AG04449 (cell line): ENCODE measurements around the gene TMEM218.

Experiments used
- CTCF ChIA-PET: fragments of 350-600 bp; formaldehyde crosslinking; extraction: SDS; loops from one replicate; lab custom pipeline; 2021; ENCODE audit warnings: antibody characterized with exemption; lab: Yijun Ruan, JAX
- POLR2A ChIA-PET: fragments of 400-600, 350-600 bp; formaldehyde crosslinking; extraction: SDS; loops from one replicate; lab custom pipeline; 2020; ENCODE audit warnings: antibody characterized with exemption, inconsistent platforms; lab: Yijun Ruan, JAX
- DNase-seq: peaks from one replicate; pipeline ENCODE4 v3.0.0-alpha.2; 2010; ENCODE audit warnings: low read depth, low spot score
- H3K4me3 ChIP-seq: 2 replicates; pipeline ENCODE4 v1.5.1; 2011; ENCODE audit warnings: low read depth, mild to moderate bottlenecking, control low read depth, low read length
- TF ChIP-seq, protein P1 (sequence below): IDR thresholded peaks from one replicate; pipeline ENCODE4 v1.5.1; 2011; ENCODE audit warnings: mild to moderate bottlenecking, moderate library complexity, low read length, control low read depth, inconsistent platforms; ENCODE audit not compliant: insufficient read depth; ENCODE audit errors: missing control alignments

The TMEM218 gene

DNA sequence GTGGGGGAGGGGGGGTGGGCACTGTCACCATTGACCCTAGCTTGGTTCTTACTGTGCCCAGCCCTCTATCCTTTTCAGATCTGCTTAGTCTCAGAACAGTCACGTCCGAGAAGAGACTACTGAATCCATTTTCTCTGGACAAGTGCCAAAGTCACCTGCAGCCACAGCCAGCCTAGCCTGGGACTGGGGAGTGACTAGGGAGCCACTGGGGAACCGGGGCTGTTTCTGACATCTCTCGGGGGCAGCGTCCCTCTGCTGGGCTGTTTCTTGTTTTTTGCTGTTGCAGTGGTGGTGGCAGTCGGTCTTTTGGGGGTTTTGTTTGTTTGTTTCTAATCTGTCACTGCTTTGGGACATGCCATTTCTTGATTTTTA lies 39.6 kb downstream of the TMEM218 start:
- DNase-seq, result no peak
- ChIA-PET CTCF (interaction anchor here (2.6 kb wide), 1 partner anchor 70 kb away, joined by 13 read pairs; no protein-coding TSS in a partner anchor), POLR2A (interaction anchor here (1.6 kb wide), 1 partner anchor 11 kb away, joined by 5 read pairs; no protein-coding TSS in a partner anchor)
- no peak overlapping the region for H3K4me3 ChIP-seq
- TF ChIP-seq, protein P1, sequence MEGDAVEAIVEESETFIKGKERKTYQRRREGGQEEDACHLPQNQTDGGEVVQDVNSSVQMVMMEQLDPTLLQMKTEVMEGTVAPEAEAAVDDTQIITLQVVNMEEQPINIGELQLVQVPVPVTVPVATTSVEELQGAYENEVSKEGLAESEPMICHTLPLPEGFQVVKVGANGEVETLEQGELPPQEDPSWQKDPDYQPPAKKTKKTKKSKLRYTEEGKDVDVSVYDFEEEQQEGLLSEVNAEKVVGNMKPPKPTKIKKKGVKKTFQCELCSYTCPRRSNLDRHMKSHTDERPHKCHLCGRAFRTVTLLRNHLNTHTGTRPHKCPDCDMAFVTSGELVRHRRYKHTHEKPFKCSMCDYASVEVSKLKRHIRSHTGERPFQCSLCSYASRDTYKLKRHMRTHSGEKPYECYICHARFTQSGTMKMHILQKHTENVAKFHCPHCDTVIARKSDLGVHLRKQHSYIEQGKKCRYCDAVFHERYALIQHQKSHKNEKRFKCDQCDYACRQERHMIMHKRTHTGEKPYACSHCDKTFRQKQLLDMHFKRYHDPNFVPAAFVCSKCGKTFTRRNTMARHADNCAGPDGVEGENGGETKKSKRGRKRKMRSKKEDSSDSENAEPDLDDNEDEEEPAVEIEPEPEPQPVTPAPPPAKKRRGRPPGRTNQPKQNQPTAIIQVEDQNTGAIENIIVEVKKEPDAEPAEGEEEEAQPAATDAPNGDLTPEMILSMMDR, result no peak

GRCh38 chr11:125071435-125071834 lies 40.0 kb downstream of the TMEM218 start:
- TF ChIP-seq, protein P1, result no peak
- ChIA-PET CTCF (interaction anchor here (1.2 to 2.6 kb wide), 2 partner anchors 20 to 70 kb away, joined by 6 to 13 read pairs; no protein-coding TSS in a partner anchor), POLR2A (interaction anchor here (1.6 kb wide), 1 partner anchor 11 kb away, joined by 5 read pairs; no protein-coding TSS in a partner anchor)
- H3K4me3 ChIP-seq, result no peak overlapping the region
- no peak for DNase-seq

DNA sequence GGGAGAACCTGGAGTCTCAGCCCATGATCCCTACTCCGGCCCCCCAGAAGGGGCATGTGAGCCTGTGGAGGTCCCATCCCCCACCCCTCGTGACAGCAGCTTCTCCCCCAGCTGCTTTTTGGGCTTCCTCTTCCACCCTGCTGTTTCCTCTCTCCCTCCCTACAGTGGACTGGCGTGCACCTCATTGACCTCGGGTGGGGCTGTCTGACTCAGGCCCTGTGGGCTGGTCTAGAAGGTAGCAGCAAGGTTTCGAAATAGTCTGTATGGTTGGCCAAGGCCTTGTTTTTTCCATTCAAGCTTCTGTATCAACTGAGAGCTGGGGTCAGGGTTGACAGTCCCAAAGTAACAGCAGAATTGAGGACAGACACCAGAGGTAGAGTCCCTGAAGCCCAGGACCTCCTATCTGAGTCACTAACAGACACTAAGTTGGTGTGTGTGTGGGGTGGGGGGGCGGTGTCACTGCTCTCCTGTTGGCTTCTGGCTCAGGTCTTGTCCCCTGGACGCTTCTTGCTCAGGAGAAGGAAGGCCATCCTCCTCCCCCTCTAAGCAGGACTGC lies 40.6 kb downstream of the TMEM218 start:
- ChIA-PET POLR2A (no interaction called here), CTCF (interaction anchor here (1.2 to 2.6 kb wide), 2 partner anchors 21 to 71 kb away, joined by 6 to 13 read pairs; no protein-coding TSS in a partner anchor)
- no peak overlapping the region for H3K4me3 ChIP-seq
- TF ChIP-seq, protein P1, result no peak
- DNase-seq, result no peak

- TF ChIP-seq, protein P1, result no peak
- CTCF ChIA-PET, result interaction anchor here (2.6 kb wide), 1 partner anchor 72 kb away, joined by 13 read pairs; no protein-coding TSS in a partner anchor
- DNase-seq, result no peak
- no peak overlapping the region for H3K4me3 ChIP-seq
- POLR2A ChIA-PET, result no interaction called here
Observed at GRCh38 chr11:125069796-125070195, 41.6 kb downstream of the TMEM218 start.

DNA sequence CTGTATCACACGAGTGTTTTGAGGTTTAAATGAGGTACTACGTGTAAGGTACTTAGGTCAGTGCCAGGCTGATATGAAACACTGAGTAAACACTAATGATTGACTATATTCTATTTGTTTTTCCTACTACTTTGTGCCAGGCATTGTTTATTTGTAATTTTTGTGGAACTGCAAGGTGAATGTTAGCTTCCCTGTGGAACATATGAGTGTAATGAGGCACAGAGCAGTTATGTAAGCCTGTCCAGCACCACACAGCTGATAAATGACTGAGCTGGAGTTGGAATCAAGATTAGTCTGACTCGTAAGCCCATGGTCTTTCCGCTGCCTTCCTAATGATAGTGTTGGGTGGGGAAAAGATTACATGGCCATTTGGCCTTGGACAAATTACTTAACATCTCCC lies 42.4 kb downstream of the TMEM218 start:
- TF ChIP-seq, protein P1, result no peak
- DNase-seq, result no peak
- ChIA-PET CTCF (interaction anchor here (1.0 to 1.2 kb wide), 2 partner anchors 72 to 73 kb away, joined by 3 read pairs; no protein-coding TSS in a partner anchor), POLR2A (no interaction called here)
- H3K4me3 ChIP-seq, result no peak overlapping the region

GRCh38 chr11:125068368-125068767 lies 43.1 kb downstream of the TMEM218 start:
- CTCF ChIA-PET, result interaction anchor here (1.0 to 1.2 kb wide), 2 partner anchors 73 to 74 kb away, joined by 3 read pairs; no protein-coding TSS in a partner anchor
- POLR2A ChIA-PET, result no interaction called here
- TF ChIP-seq, protein P1, result no peak
- no peak overlapping the region for H3K4me3 ChIP-seq
- no peak for DNase-seq
